CD4-positive, alpha-beta T cell (primary cell): ENCODE measurements around the gene SPSB1. TPM values are rescaled to one million over a fixed set of nuclear protein-coding genes. Genes with fewer than 3 reads are reported as not detected.

ENCODE experiments used
- ATAC-seq: fragments of 200-7000 bp; cut with Tn5 transposase; one replicate; pipeline ENCODE4 v1.10.0; 2022; ENCODE audit warnings: mild to moderate bottlenecking; ENCODE audit not compliant: poor library complexity
- CTCF ChIA-PET: fragments of 350-600 bp; sonication (Branson Sonifier 250); formaldehyde crosslinking; loops from one replicate; lab custom pipeline; 2021; ENCODE audit warnings: antibody characterized with exemption, inconsistent platforms; lab: Charles Lee
- POLR2A ChIA-PET: fragments of 350-600 bp; sonication (Branson Sonifier 250); formaldehyde crosslinking; loops from one replicate; lab custom pipeline; 2021; ENCODE audit warnings: antibody characterized with exemption, inconsistent platforms; lab: Charles Lee
- DNase-seq, 14 experiments: peaks; one replicate each; pipeline ENCODE4 v3.0.0-alpha.2; 2013 to 2020; ENCODE audit warnings: mixed read lengths in 2 of 14
- H3K27ac ChIP-seq, 2 donors: one replicate each; pipeline versions ENCODE4 v1.5.1 to v1.7.0; 2013; ENCODE audit warnings: low read length in 2 of 2, low read depth in 1 of 2, mild to moderate bottlenecking in 1 of 2
- H3K27me3 ChIP-seq, 2 experiments: 1 replicate in 1 of 2; 2 replicates in 1 of 2; pipeline versions ENCODE4 v1.6.1 to v1.7.0; 2013; ENCODE audit warnings: low read length in 2 of 2, control low read depth in 1 of 2, mild to moderate bottlenecking in 1 of 2, moderate library complexity in 1 of 2; ENCODE audit not compliant: insufficient read depth in 2 of 2, control insufficient read depth in 1 of 2
- H3K36me3 ChIP-seq: one replicate; pipeline ENCODE4 v1.6.1; 2013; ENCODE audit warnings: low read length, control low read depth; ENCODE audit not compliant: insufficient read depth
- H3K4me1 ChIP-seq: one replicate; pipeline ENCODE4 v1.6.1; 2013; ENCODE audit warnings: low read length, control low read depth; ENCODE audit not compliant: insufficient read depth
- H3K4me3 ChIP-seq: one replicate; pipeline ENCODE4 v1.5.1; 2013; ENCODE audit warnings: mild to moderate bottlenecking, low read length, moderate library complexity
- H3K9me3 ChIP-seq, 2 experiments: 1 replicate in 1 of 2; 2 replicates in 1 of 2; pipeline versions ENCODE4 v1.6.1 to v1.7.0; 2013; ENCODE audit warnings: low read length in 2 of 2, mild to moderate bottlenecking in 2 of 2, control low read depth in 1 of 2, moderate library complexity in 1 of 2; ENCODE audit not compliant: control insufficient read depth in 1 of 2, insufficient read depth in 1 of 2
- H3K27ac Mint-ChIP-seq: one replicate; pipeline ENCODE4 v1.8.0; 2020; ENCODE audit warnings: mixed read lengths
- H3K27me3 Mint-ChIP-seq: one replicate; pipeline ENCODE4 v1.8.0; 2021; ENCODE audit warnings: mixed read lengths
- H3K36me3 Mint-ChIP-seq: one replicate; pipeline ENCODE4 v1.8.0; 2021; ENCODE audit warnings: low read depth, mixed read lengths
- H3K4me1 Mint-ChIP-seq: one replicate; pipeline ENCODE4 v1.8.0; 2021; ENCODE audit warnings: low read depth, mixed read lengths
- H3K4me3 Mint-ChIP-seq: one replicate; pipeline ENCODE4 v1.8.0; 2020; ENCODE audit warnings: mild to moderate bottlenecking, mixed read lengths
- H3K9me3 Mint-ChIP-seq: one replicate; pipeline ENCODE4 v1.8.0; 2020; ENCODE audit warnings: mixed read lengths
- CTCF ChIP-seq: fragments of 200-600 bp; IDR thresholded peaks from one replicate; pipeline ENCODE4 v1.8.0; 2022; ENCODE audit warnings: antibody characterized with exemption, mild to moderate bottlenecking
- intact Hi-C, 2 experiments: fragments of 100-400 bp; cut with DNase I in 1 of 2; cut with micrococcal nuclease in 1 of 2; formaldehyde crosslinking; loops; one replicate each; pipeline versions ENCODE4 v1.15.1 to v1.9.0; 2023 to 2025; cut with DNase I, micrococcal nuclease
- total RNA-seq, 174 experiments: library from RNA in 2 of 174; stranded (reverse) in 2 of 174; gene quantifications; one replicate each; pipeline ENCODE4 v1.2.3 and lab custom pipeline; 2021 to 2026

Gene SPSB1
- total RNA-seq, 2 experiments from 2014 or later = 1.9 to 2.3 TPM

GRCh38 chr1:9284061-9284460 is 8.6 kb upstream of the SPSB1 start:
- ChIA-PET POLR2A (interaction anchor here (0.6 to 0.7 kb wide), 2 partner anchors 413 to 1355 kb away, joined by 3 to 4 read pairs; no protein-coding TSS in a partner anchor), CTCF (interaction anchor here (2.1 kb wide), 1 partner anchor 207 kb away, joined by 8 read pairs; no protein-coding TSS in a partner anchor)
- Histone ChIP-seq H3K4me1 (peaks cover 58% of the 10 kb centered on the region), H3K4me3 (no peak overlapping the region), H3K27ac (no peak overlapping the region), H3K36me3 (no peaks in the 10 kb centered on the region), H3K9me3 (peaks cover 15 to 38% of the 10 kb centered on the region in 2 experiments), H3K27me3 (no peaks in the 10 kb centered on the region)
- Mint-ChIP-seq H3K9me3 (peaks cover 8% of the 10 kb centered on the region), H3K4me3 (peak overlapping the region; percentile 22), H3K27ac (peak overlapping the region; percentile 23), H3K4me1 (peaks cover 53% of the 10 kb centered on the region), H3K27me3 (no peaks in the 10 kb centered on the region), H3K36me3 (peaks cover 9% of the 10 kb centered on the region)
- intact Hi-C loops = no loop called here
- DNase-seq = peak in 4 of 14 experiments; percentile 21 to 37 (median 32)
- peak; percentile 56 for ATAC-seq
- TF ChIP-seq CTCF = no peak

GRCh38 chr1:9286556-9286955 is 6.1 kb upstream of the SPSB1 start:
- Mint-ChIP-seq H3K27ac (no peak overlapping the region), H3K27me3 (no peaks in the 10 kb centered on the region), H3K4me3 (no peak overlapping the region), H3K9me3 (peaks cover 8% of the 10 kb centered on the region), H3K36me3 (peaks cover 10% of the 10 kb centered on the region), H3K4me1 (peaks cover 43% of the 10 kb centered on the region)
- POLR2A ChIA-PET = no interaction called here
- intact Hi-C loops = loop anchor here in 1 of 2 experiments (5.0 kb wide), 1 partner anchor 286 kb away; no protein-coding TSS in a partner anchor
- Histone ChIP-seq H3K27ac (no peak overlapping the region), H3K4me1 (peaks cover 42% of the 10 kb centered on the region), H3K36me3 (no peaks in the 10 kb centered on the region), H3K9me3 (peaks cover 15 to 38% of the 10 kb centered on the region in 2 experiments), H3K4me3 (no peak overlapping the region), H3K27me3 (no peaks in the 10 kb centered on the region)
- TF ChIP-seq CTCF = no peak
- CTCF ChIA-PET = interaction anchor here (0.9 kb wide), 1 partner anchor 169 kb away, joined by 3 read pairs; no protein-coding TSS in a partner anchor
- DNase-seq (no peak), ATAC-seq (no peak)

GRCh38 chr1:9289090-9289534 is 3.6 kb upstream of the SPSB1 start:
- intact Hi-C loops = loop anchor here (1.0 to 5.0 kb wide), 4 partner anchors 166 to 283 kb away; no protein-coding TSS in a partner anchor
- ChIA-PET POLR2A (interaction anchor here (0.6 to 2.0 kb wide), 7 partner anchors 22 to 286 kb away, joined by 3 to 8 read pairs (median 4); no protein-coding TSS in a partner anchor), CTCF (interaction anchor here (0.6 to 4.3 kb wide), 21 partner anchors 8 to 363 kb away, joined by 3 to 41 read pairs (median 4); partner anchors contain the start of gene H6PD)
- DNase-seq (peak; percentile 78 to 92 (median 86)), ATAC-seq (no peak)
- Mint-ChIP-seq H3K4me3 (peak overlapping the region; percentile 36), H3K9me3 (peaks cover 8% of the 10 kb centered on the region), H3K4me1 (peaks cover 30% of the 10 kb centered on the region), H3K36me3 (peaks cover 8% of the 10 kb centered on the region), H3K27me3 (no peaks in the 10 kb centered on the region), H3K27ac (no peak overlapping the region)
- Histone ChIP-seq H3K9me3 (peaks cover 15 to 27% of the 10 kb centered on the region in 2 experiments), H3K36me3 (no peaks in the 10 kb centered on the region), H3K4me1 (peaks cover 29% of the 10 kb centered on the region), H3K27ac (no peak overlapping the region), H3K27me3 (no peaks in the 10 kb centered on the region), H3K4me3 (no peak overlapping the region)
- TF ChIP-seq CTCF = peak; percentile 99
